ENCODE results near the gene UBE2K. TPM values are rescaled to one million over a fixed set of nuclear protein-coding genes. Genes with fewer than 3 reads are reported as not detected.

The UBE2K gene
- total and polyA plus RNA-seq, 2 of the 13 experiments (the other 11 are each of a cell fraction or from before 2014, with no cell fraction given), result 36.2 to 81.0 TPM

DNA sequence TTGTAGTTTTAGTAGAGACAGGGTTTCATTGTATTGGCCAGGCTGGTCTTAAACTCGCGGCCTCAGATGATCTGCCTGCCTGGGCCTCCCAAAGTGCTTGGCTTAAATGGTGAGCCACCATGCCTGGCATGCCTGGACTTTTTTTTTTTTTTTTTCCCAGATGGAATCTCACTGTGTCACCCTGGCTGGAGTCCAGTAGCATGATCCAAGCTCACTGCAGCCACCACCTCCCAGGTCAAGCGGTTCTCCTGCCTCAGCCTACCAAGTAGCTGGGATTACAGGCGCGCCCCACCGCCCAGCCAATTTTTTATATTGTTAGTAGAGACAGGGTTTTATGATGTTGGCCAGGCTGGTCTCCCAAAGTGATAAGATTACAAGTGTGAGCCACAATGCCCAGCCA is 8.4 kb downstream of the UBE2K start (continued):
- TF ChIP-seq ZNF644 (CRISPR knock-in tag; IDR thresholded peaks at IDR 0.05; ENCODE audit: low read depth), result peak; percentile 14; the same call in 1 of the 2 replicates
- TF ChIP-seq REPIN1 (CRISPR knock-in tag; IDR thresholded peaks at IDR 0.05; ENCODE audit: borderline replicate concordance, low read depth), result no peak
- no peak for TF ChIP-seq ZNF747 (CRISPR knock-in tag; IDR thresholded peaks at IDR 0.05; ENCODE audit: borderline replicate concordance)
- TF ChIP-seq NRL (CRISPR knock-in tag; IDR thresholded peaks at IDR 0.05; ENCODE audit: borderline replicate concordance), result no peak
- no peak for TF ChIP-seq SIN3A (IDR thresholded peaks at IDR 0.05; ENCODE audit: borderline replicate concordance, low read depth, low read length)
- TF ChIP-seq, protein P1, sequence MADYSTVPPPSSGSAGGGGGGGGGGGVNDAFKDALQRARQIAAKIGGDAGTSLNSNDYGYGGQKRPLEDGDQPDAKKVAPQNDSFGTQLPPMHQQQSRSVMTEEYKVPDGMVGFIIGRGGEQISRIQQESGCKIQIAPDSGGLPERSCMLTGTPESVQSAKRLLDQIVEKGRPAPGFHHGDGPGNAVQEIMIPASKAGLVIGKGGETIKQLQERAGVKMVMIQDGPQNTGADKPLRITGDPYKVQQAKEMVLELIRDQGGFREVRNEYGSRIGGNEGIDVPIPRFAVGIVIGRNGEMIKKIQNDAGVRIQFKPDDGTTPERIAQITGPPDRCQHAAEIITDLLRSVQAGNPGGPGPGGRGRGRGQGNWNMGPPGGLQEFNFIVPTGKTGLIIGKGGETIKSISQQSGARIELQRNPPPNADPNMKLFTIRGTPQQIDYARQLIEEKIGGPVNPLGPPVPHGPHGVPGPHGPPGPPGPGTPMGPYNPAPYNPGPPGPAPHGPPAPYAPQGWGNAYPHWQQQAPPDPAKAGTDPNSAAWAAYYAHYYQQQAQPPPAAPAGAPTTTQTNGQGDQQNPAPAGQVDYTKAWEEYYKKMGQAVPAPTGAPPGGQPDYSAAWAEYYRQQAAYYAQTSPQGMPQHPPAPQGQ (CRISPR knock-in tag; IDR thresholded peaks at IDR 0.05; ENCODE audit: borderline replicate concordance), result no peak

DNA sequence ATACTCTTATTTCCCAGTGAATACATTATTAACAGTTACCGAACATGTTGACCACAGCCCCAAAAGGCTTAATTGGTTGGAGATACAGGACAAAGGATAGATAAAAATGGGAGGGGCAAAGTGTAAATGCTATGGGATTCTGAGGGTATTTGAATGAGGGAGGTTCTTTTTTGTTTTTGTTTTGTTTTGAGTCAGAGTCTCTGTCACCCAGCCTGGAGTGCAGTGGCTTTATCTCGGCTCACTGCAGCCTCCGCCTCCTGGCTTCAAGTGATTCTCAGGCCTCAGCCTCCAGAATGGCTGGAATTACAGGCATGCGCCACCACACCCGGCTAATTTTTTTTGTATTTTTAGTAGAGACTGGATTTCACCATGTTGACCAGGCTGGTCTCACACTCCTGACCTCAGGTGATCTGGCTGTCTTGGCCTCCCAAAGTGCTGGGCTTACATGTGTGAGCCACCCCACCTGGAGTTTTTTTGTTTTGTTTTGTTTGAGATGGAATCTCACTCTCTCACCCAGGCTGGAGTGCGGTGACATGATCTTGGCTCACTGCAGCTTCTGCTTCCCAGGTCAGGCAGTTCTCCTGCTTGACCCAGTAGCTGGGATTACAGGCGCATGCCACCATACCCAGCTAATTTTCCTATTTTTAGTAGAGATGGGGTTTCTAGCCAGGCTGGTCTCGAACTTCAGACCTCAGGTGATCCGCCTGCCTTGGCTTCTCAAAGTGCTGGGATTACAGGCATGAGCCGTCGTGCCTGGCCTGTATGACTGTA is 9.0 kb downstream of the UBE2K start:
- Histone ChIP-seq H3K27ac (ENCODE audit: extremely low read length, insufficient read depth, low read length) (no peak overlapping the region), H3K27me3 (ENCODE audit: control insufficient read depth in 1 of 2, insufficient read depth in 2 of 2, low read length in 2 of 2) (no peaks in the 10 kb centered on the region), H3K36me3 (replicated peaks in 1 of 2; ENCODE audit: control insufficient read depth in 1 of 2, insufficient read depth in 2 of 2, low read length in 2 of 2) (peaks cover 3 to 5% of the 10 kb centered on the region in 2 experiments; a peak in 3 of 5 replicates), H3K4me1 (ENCODE audit: insufficient read depth, low read length) (peaks cover 71% of the 10 kb centered on the region), H3K9me3 (ENCODE audit: low read length) (no peaks in the 10 kb centered on the region), H2AFZ (ENCODE audit: low read length) (no peak overlapping the region), H3K79me2 (ENCODE audit: insufficient read depth, low read length) (peaks cover 92% of the 10 kb centered on the region), H3K4me3 (replicated peaks in 1 of 3; ENCODE audit: insufficient read depth in 1 of 3, low read depth in 2 of 3, low read length in 3 of 3) (no peak overlapping the region), H3K9ac (ENCODE audit: insufficient read depth, low read depth, low read length) (no peak overlapping the region), H4K20me1 (ENCODE audit: insufficient read depth, low read length) (peaks cover 74% of the 10 kb centered on the region), H3K4me2 (ENCODE audit: low read depth, low read length) (no peak overlapping the region)
- in situ Hi-C loops (cut with HindIII; ENCODE audit: extremely low pct_ligation_motif_present, low pct_unique_long_range_greater_than_20kb), result no loop called here
- no peak for DNase-seq (ENCODE audit: low spot score)
- ChIA-PET POLR2A (interaction anchor here (1.4 to 2.3 kb wide), 2 partner anchors 9 to 180 kb away, joined by 3 to 6 read pairs; partner anchors contain the start of genes UBE2K and UGDH), CTCF (ENCODE audit: low intra/inter-chr PET ratio, low total read pairs) (no interaction called here)
- no peak for ATAC-seq
- no peak for TF ChIP-seq TOPORS (CRISPR knock-in tag; IDR thresholded peaks at IDR 0.05)
- TF ChIP-seq, protein P2, sequence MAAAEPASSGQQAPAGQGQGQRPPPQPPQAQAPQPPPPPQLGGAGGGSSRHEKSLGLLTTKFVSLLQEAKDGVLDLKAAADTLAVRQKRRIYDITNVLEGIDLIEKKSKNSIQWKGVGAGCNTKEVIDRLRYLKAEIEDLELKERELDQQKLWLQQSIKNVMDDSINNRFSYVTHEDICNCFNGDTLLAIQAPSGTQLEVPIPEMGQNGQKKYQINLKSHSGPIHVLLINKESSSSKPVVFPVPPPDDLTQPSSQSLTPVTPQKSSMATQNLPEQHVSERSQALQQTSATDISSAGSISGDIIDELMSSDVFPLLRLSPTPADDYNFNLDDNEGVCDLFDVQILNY (CRISPR knock-in tag; conservative IDR thresholded peaks at IDR 0.05), result no peak
- TF ChIP-seq, protein P3, sequence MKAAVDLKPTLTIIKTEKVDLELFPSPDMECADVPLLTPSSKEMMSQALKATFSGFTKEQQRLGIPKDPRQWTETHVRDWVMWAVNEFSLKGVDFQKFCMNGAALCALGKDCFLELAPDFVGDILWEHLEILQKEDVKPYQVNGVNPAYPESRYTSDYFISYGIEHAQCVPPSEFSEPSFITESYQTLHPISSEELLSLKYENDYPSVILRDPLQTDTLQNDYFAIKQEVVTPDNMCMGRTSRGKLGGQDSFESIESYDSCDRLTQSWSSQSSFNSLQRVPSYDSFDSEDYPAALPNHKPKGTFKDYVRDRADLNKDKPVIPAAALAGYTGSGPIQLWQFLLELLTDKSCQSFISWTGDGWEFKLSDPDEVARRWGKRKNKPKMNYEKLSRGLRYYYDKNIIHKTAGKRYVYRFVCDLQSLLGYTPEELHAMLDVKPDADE (CRISPR knock-in tag; IDR thresholded peaks at IDR 0.05), result no peak
- TF ChIP-seq ZNF180 (CRISPR knock-in tag; IDR thresholded peaks at IDR 0.05; ENCODE audit: borderline replicate concordance, low read depth), result no peak
- TF ChIP-seq MIER2 (CRISPR knock-in tag; IDR thresholded peaks at IDR 0.05), result no peak
- TF ChIP-seq SATB2 (CRISPR knock-in tag; IDR thresholded peaks at IDR 0.05), result no peak
- no peak for TF ChIP-seq CENPX (CRISPR knock-in tag; IDR thresholded peaks at IDR 0.05)
- TF ChIP-seq, protein P4, sequence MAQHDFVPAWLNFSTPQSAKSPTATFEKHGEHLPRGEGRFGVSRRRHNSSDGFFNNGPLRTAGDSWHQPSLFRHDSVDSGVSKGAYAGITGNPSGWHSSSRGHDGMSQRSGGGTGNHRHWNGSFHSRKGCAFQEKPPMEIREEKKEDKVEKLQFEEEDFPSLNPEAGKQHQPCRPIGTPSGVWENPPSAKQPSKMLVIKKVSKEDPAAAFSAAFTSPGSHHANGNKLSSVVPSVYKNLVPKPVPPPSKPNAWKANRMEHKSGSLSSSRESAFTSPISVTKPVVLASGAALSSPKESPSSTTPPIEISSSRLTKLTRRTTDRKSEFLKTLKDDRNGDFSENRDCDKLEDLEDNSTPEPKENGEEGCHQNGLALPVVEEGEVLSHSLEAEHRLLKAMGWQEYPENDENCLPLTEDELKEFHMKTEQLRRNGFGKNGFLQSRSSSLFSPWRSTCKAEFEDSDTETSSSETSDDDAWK (CRISPR knock-in tag; IDR thresholded peaks at IDR 0.05), result no peak
- no peak for TF ChIP-seq SP5 (CRISPR knock-in tag; IDR thresholded peaks at IDR 0.05; ENCODE audit: borderline replicate concordance, low read depth)
- TF ChIP-seq KDM2A (CRISPR knock-in tag; IDR thresholded peaks at IDR 0.05; ENCODE audit: borderline replicate concordance, low read depth), result no peak
- FAIRE-seq, result no peak
- intact Hi-C loops (cut with micrococcal nuclease; ENCODE audit: unreplicated experiment), result no loop called here
- BruUV-seq (replicated peaks), result no TSS peak
- 91% methylated on average over 11 of the region's 11 CpGs for WGBS (ENCODE audit: low lambda C conversion rate)

Data from HepG2 (cell line).